ENCODE measurements around the gene SCAPER. TPM values are rescaled to one million over a fixed set of nuclear protein-coding genes. Genes with fewer than 3 reads are reported as not detected.

SCAPER gene
- total RNA-seq, 4 donors from 2014 or later: 18.7 to 22.4 (median 19.2) TPM

DNA sequence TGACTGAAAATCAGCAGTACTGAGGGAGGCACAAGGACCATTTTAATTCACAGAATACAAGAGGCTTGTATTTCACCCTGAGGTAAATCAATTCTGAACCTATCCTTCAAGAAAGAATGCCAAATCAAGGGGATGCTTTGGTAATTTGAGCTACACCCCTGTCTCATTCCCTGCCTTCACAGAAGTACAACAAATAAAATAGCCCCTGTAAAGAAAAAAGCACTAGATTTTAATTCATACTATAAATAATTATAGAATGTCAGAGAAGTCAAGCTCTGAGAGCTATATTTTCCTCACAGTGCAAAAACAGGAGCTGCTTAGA lies 319.6 kb downstream of the SCAPER start:
- Histone ChIP-seq H3K27me3 (no peaks in the 10 kb centered on the region), H3K9me3 (peaks cover 5 to 23% (median 20%) of the 10 kb centered on the region in 4 donors), H3K4me3 (no peak overlapping the region), H3K4me1 (no peaks in the 10 kb centered on the region), H3K27ac (replicated peaks in 1 of 4) (no peak overlapping the region), H3K36me3 (peaks cover 0 to 3% (median 0%) of the 10 kb centered on the region in 4 donors)
- no peak for TF ChIP-seq POLR2AphosphoS5 (IDR thresholded peaks at IDR 0.05)
- TF ChIP-seq, protein P1, sequence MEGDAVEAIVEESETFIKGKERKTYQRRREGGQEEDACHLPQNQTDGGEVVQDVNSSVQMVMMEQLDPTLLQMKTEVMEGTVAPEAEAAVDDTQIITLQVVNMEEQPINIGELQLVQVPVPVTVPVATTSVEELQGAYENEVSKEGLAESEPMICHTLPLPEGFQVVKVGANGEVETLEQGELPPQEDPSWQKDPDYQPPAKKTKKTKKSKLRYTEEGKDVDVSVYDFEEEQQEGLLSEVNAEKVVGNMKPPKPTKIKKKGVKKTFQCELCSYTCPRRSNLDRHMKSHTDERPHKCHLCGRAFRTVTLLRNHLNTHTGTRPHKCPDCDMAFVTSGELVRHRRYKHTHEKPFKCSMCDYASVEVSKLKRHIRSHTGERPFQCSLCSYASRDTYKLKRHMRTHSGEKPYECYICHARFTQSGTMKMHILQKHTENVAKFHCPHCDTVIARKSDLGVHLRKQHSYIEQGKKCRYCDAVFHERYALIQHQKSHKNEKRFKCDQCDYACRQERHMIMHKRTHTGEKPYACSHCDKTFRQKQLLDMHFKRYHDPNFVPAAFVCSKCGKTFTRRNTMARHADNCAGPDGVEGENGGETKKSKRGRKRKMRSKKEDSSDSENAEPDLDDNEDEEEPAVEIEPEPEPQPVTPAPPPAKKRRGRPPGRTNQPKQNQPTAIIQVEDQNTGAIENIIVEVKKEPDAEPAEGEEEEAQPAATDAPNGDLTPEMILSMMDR (IDR thresholded peaks at IDR 0.05): no peak
- no peak for DNase-seq (ENCODE audit: extremely low spot score)
- intact Hi-C loops (cut with DNase I): no loop called here

GRCh38 chr15:76584868-76585575 lies 320.1 kb downstream of the SCAPER start:
- WGBS: 92% methylated on average over 2 of the region's 2 CpGs

GRCh38 chr15:76582550-76582949 lies 322.6 kb downstream of the SCAPER start:
- H3K27ac ChIP-seq (replicated peaks in 1 of 4): no peak overlapping the region
- no peaks in the 10 kb centered on the region for H3K36me3 ChIP-seq
- intact Hi-C loops (cut with DNase I): no loop called here
- H3K27me3 ChIP-seq: no peaks in the 10 kb centered on the region
- no peak for DNase-seq (ENCODE audit: extremely low spot score)
- TF ChIP-seq POLR2AphosphoS5 (IDR thresholded peaks at IDR 0.05) (no peak), EP300 (IDR thresholded peaks at IDR 0.05) (no peak), POLR2A (IDR thresholded peaks at IDR 0.05; ENCODE audit: low read depth) (no peak)
- TF ChIP-seq, protein P1 (IDR thresholded peaks at IDR 0.05): no peak
- H3K4me3 ChIP-seq: no peak overlapping the region
- H3K4me1 ChIP-seq: peaks cover 0 to 2% (median under 1%) of the 10 kb centered on the region in 4 donors
- WGBS: 96% methylated on average over 5 of the region's 5 CpGs
- H3K9me3 ChIP-seq: peaks cover 5 to 28% (median 20%) of the 10 kb centered on the region in 4 donors

More at GRCh38 chr15:76584868-76585575, 320.1 kb downstream of the SCAPER start:
- intact Hi-C loops (cut with DNase I): no loop called here
- Histone ChIP-seq H3K27ac (replicated peaks in 1 of 4) (no peak overlapping the region), H3K27me3 (no peaks in the 10 kb centered on the region), H3K4me3 (no peak overlapping the region), H3K9me3 (peaks cover 5 to 28% (median 20%) of the 10 kb centered on the region in 4 donors), H3K36me3 (peaks cover 0 to 3% (median 0%) of the 10 kb centered on the region in 4 donors), H3K4me1 (no peaks in the 10 kb centered on the region)
- no peak for DNase-seq (ENCODE audit: extremely low spot score)
- TF ChIP-seq, protein P1 (IDR thresholded peaks at IDR 0.05): no peak
- TF ChIP-seq EP300 (IDR thresholded peaks at IDR 0.05): no peak
- no peak for TF ChIP-seq POLR2AphosphoS5 (IDR thresholded peaks at IDR 0.05)
- TF ChIP-seq POLR2A (IDR thresholded peaks at IDR 0.05; ENCODE audit: low read depth): no peak

GRCh38 chr15:76577879-76578512 lies 327.1 kb downstream of the SCAPER start:
- Histone ChIP-seq H3K4me3 (no peak overlapping the region), H3K36me3 (no peaks in the 10 kb centered on the region), H3K27ac (replicated peaks in 1 of 4) (no peak overlapping the region), H3K9me3 (peaks cover 5 to 25% (median 18%) of the 10 kb centered on the region in 4 donors), H3K4me1 (peaks cover 9 to 21% (median 17%) of the 10 kb centered on the region in 4 donors), H3K27me3 (no peaks in the 10 kb centered on the region)
- intact Hi-C loops (cut with DNase I): no loop called here
- TF ChIP-seq POLR2A (IDR thresholded peaks at IDR 0.05; ENCODE audit: low read depth) (no peak), POLR2AphosphoS5 (IDR thresholded peaks at IDR 0.05) (no peak), EP300 (IDR thresholded peaks at IDR 0.05) (no peak)
- TF ChIP-seq, protein P1 (IDR thresholded peaks at IDR 0.05): no peak
- no peak for DNase-seq (ENCODE audit: extremely low spot score)
- 100% methylated on average over 4 of the region's 5 CpGs for WGBS

All from esophagus muscularis mucosa (tissue), 4 donors.